Activated CD8-positive, alpha-beta T cell treated with anti-CD3 and anti-CD28 coated beads, Interleukin-2, amount 10 ng/mL, durations not matched to agents 7 days and 5 days (primary cell): ENCODE measurements around the gene TUBGCP4. TPM values are rescaled to one million over a fixed set of nuclear protein-coding genes. Genes with fewer than 3 reads are reported as not detected.

ENCODE experiments used
- ATAC-seq: fragments of 150-1000 bp; cut with Tn5 transposase; one replicate; pipeline ENCODE4 v1.10.0; 2021; ENCODE audit warnings: moderate library complexity
- CTCF ChIA-PET: fragments of 350-600 bp; sonication (Branson Sonifier 250); formaldehyde crosslinking; loops from one replicate; lab custom pipeline; 2021; ENCODE audit warnings: antibody characterized with exemption; lab: Charles Lee
- POLR2A ChIA-PET: fragments of 350-600 bp; sonication (Branson Sonifier 250); formaldehyde crosslinking; loops from one replicate; lab custom pipeline; 2021; ENCODE audit warnings: antibody characterized with exemption; lab: Charles Lee
- DNase-seq: peaks from one replicate; pipeline ENCODE4 v3.0.0-alpha.2; 2020
- H3K27ac Mint-ChIP-seq: one replicate; pipeline ENCODE4 v1.8.0; 2021; ENCODE audit warnings: mild to moderate bottlenecking, mixed read lengths
- H3K27me3 Mint-ChIP-seq: one replicate; pipeline ENCODE4 v1.8.0; 2021; ENCODE audit warnings: low read depth, mixed read lengths
- H3K36me3 Mint-ChIP-seq: one replicate; pipeline ENCODE4 v1.8.0; 2021; ENCODE audit warnings: low read depth, mixed read lengths
- H3K4me1 Mint-ChIP-seq: one replicate; pipeline ENCODE4 v1.8.0; 2021; ENCODE audit warnings: low read depth, mixed read lengths
- H3K4me3 Mint-ChIP-seq: one replicate; pipeline ENCODE4 v1.8.0; 2021; ENCODE audit warnings: mild to moderate bottlenecking, mixed read lengths
- H3K9me3 Mint-ChIP-seq: one replicate; pipeline ENCODE4 v1.8.0; 2022; ENCODE audit warnings: mixed read lengths; ENCODE audit not compliant: insufficient read depth
- total RNA-seq, 2 experiments: library from RNA; stranded (reverse); gene quantifications; one replicate each; pipeline ENCODE4 v1.2.3, GENCODE V29; 2021

TUBGCP4 gene
- total RNA-seq, 2 experiments from 2014 or later, result 38.9 to 41.7 TPM

DNA sequence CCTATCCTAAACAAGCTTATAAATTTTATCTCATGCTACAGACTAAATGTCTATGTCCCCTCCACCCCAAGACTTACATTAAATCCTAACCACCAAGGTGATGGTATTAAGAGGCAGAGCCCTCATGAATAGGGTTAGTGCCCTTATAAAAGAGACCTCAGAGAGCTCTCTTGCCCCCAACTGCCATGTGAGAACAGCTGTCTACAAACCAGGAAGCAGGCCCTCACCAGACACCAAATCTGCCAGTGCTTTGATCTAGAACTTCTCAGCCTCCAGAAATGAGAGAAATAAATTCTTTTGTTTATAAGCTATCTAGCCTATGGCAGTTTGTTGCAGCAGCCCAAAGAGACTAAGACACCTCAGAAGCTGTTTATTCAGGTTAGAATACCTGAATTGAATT is 63.5 kb downstream of the TUBGCP4 start:
- H3K9me3 Mint-ChIP-seq, result no peaks in the 10 kb centered on the region
- ChIA-PET CTCF (interaction anchor here (1.0 to 2.5 kb wide), 4 partner anchors 10 to 80 kb away, joined by 3 to 7 read pairs (median 3); no protein-coding TSS in a partner anchor), POLR2A (no interaction called here)
- no peaks in the 10 kb centered on the region for H3K27me3 Mint-ChIP-seq
- no peak for DNase-seq
- ATAC-seq, result no peak
- H3K4me1 Mint-ChIP-seq, result no peaks in the 10 kb centered on the region
- no peak overlapping the region for H3K4me3 Mint-ChIP-seq
- H3K27ac Mint-ChIP-seq, result no peak overlapping the region
- peaks cover 10% of the 10 kb centered on the region for H3K36me3 Mint-ChIP-seq

DNA sequence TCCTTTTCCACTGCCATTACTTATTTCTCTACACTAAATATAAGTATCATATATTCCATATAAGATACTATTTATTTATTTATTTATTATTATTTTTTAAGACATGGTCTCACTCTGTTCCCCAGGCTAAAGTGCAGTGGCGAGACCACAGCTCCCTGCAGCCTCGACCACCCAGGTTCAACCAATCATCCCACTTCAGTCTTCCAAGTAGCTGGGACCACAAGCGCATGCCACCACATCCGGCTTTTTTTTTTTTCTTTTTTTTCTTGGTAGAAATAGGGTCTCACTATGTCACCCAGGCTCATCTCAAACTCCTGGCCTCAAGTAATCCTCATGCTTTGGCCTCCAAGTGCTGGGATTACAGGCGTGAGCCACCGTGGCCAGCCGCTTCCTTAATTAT is 65.5 kb downstream of the TUBGCP4 start:
- Mint-ChIP-seq H3K9me3 (no peaks in the 10 kb centered on the region), H3K27me3 (no peaks in the 10 kb centered on the region), H3K27ac (no peak overlapping the region), H3K36me3 (peaks cover 12% of the 10 kb centered on the region), H3K4me1 (peaks cover 7% of the 10 kb centered on the region), H3K4me3 (no peak overlapping the region)
- DNase-seq (no peak), ATAC-seq (no peak)
- ChIA-PET CTCF (no interaction called here), POLR2A (no interaction called here)

DNA sequence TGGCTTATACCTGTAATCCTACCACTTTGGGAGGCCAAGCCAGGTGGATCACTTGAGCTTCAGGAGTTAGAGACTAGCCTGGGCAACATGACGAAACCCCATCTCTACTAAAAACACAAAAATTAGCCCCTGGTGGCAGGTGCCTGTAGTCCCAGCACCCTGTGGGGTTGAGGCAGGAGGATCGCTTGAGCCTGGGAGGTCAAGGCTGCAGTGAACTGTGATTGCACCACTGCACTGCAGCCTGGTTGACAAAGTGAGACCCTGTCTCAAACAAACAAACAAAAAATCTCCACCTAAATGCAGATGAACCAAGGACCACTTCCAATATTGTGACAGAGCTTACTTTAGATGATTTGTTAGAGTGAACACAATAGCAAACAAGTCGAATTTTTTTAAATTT is 68.4 kb downstream of the TUBGCP4 start:
- DNase-seq, result no peak
- H3K36me3 Mint-ChIP-seq, result peaks cover 9% of the 10 kb centered on the region
- ChIA-PET POLR2A (no interaction called here), CTCF (interaction anchor here (1.6 to 3.8 kb wide), 3 partner anchors 32 to 73 kb away, joined by 3 to 75 read pairs (median 6); no protein-coding TSS in a partner anchor)
- no peak overlapping the region for H3K27ac Mint-ChIP-seq
- H3K4me1 Mint-ChIP-seq, result peaks cover 10% of the 10 kb centered on the region
- no peaks in the 10 kb centered on the region for H3K27me3 Mint-ChIP-seq
- no peak overlapping the region for H3K4me3 Mint-ChIP-seq
- ATAC-seq, result no peak
- H3K9me3 Mint-ChIP-seq, result no peaks in the 10 kb centered on the region

DNA sequence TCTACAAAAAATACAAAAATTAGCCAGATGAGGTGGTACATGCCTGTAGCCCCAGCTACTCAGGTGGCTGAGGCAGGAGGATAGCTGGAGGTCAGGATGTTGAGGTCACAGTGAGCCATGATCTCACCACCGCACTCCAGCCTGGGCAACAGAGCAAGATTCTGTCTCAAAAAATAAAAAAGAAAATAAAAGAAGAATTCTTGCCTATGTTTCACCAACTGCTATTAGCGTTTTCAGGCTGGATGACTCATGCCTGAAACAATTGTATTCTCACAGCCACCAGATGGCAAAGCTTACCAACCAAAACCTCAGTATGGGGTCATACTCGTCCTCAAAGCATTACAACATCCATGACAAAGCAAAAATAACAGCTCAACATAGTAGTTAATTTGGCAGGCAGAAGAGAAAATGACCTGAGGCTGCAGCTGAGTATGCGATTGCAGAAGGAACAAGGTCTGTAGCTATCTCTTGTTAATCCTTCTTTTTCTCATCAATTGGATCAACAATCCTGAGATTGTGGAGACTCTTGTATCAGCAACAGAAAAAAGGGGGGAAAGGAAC is 69.9 kb downstream of the TUBGCP4 start:
- H3K9me3 Mint-ChIP-seq, result no peaks in the 10 kb centered on the region
- POLR2A ChIA-PET, result interaction anchor here (0.6 to 1.2 kb wide), 3 partner anchors 70 to 329 kb away, joined by 3 to 5 read pairs (median 4); no protein-coding TSS in a partner anchor
- no peaks in the 10 kb centered on the region for H3K27me3 Mint-ChIP-seq

DNA sequence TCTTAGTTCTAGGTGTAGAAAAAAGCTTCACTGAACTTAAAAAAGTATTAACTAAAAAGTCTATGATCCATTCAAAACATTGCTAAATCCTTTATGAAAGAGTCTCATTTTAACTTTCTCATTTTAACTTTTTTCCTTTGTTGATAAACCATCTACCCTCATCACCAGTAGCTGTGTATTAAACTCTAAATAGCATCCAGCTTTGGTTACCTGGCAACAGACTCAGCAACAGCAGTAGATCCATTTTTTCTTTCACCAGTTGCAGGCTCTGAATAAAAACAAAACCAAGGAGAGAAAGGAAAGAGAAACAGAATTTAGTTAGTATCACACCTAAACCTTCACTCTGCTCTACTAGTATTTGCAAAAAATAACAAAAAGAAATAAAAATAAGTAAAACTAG is 70.4 kb downstream of the TUBGCP4 start:
- H3K9me3 Mint-ChIP-seq, result no peaks in the 10 kb centered on the region
- ChIA-PET POLR2A (interaction anchor here (1.1 to 1.2 kb wide), 2 partner anchors 70 to 73 kb away, joined by 4 to 5 read pairs; no protein-coding TSS in a partner anchor), CTCF (interaction anchor here (0.7 to 3.8 kb wide), 15 partner anchors 21 to 101 kb away, joined by 3 to 75 read pairs (median 4); no protein-coding TSS in a partner anchor)
- no peaks in the 10 kb centered on the region for H3K27me3 Mint-ChIP-seq
- peaks cover 10% of the 10 kb centered on the region for H3K4me1 Mint-ChIP-seq
- H3K36me3 Mint-ChIP-seq, result peaks cover 12% of the 10 kb centered on the region
- ATAC-seq, result peak; percentile 75
- no peak for DNase-seq
- H3K27ac Mint-ChIP-seq, result peak overlapping the region; percentile 78
- H3K4me3 Mint-ChIP-seq, result no peak overlapping the region

More for the DNA sequence above, 69.9 kb downstream of the TUBGCP4 start:
- DNase-seq (peak; percentile 64), ATAC-seq (peak; percentile 89)
- Mint-ChIP-seq H3K4me3 (no peak overlapping the region), H3K36me3 (peaks cover 14% of the 10 kb centered on the region), H3K27ac (peak overlapping the region; percentile 78), H3K4me1 (peaks cover 10% of the 10 kb centered on the region)
- CTCF ChIA-PET, result interaction anchor here (0.7 to 3.8 kb wide), 15 partner anchors 21 to 102 kb away, joined by 3 to 75 read pairs (median 4); no protein-coding TSS in a partner anchor

DNA sequence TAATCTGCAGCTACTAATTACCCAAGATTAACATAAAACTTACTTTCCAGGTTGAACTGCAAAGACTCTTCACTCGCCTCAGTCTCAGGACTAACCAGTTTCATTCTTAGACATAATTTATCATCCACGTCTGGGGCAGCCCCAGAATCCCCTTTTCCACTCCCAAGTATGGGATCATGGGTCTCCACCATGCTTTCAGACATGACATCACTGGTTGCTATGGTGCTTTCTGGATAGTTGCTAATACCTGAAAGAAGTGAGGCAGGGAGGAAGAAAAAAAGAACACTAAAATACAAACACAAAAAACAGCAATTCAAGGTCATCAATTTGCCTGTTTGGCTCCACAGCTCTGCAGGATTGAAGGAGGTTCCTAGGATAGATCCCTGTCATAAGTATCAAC is 75.4 kb downstream of the TUBGCP4 start:
- no peak for DNase-seq
- POLR2A ChIA-PET, result no interaction called here
- no peaks in the 10 kb centered on the region for H3K27me3 Mint-ChIP-seq
- no peak overlapping the region for H3K4me3 Mint-ChIP-seq
- CTCF ChIA-PET, result no interaction called here
- H3K36me3 Mint-ChIP-seq, result peaks cover 9% of the 10 kb centered on the region
- ATAC-seq, result no peak
- no peaks in the 10 kb centered on the region for H3K9me3 Mint-ChIP-seq
- no peak overlapping the region for H3K27ac Mint-ChIP-seq
- peaks cover 3% of the 10 kb centered on the region for H3K4me1 Mint-ChIP-seq

DNA sequence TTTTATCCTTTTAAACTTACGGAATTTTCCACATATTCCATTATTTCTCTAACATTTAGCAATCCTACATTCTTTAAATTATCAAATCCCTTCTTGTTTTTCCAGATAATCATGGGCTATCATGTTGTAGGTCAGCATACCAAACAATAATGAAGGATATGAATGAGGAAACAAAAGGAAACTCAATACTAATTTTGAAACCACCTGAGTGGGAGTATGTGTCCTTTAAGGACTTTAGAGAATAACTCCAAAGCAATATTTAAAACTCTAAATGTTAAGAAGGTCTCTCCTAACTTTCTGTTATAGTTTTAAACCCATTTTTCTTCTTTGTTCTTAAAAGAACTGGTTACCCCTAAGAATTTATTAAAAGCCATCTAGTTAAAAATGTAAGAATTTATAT is 79.1 kb downstream of the TUBGCP4 start:
- POLR2A ChIA-PET, result no interaction called here
- no peak overlapping the region for H3K27ac Mint-ChIP-seq
- H3K4me3 Mint-ChIP-seq, result no peak overlapping the region
- DNase-seq (no peak), ATAC-seq (no peak)
- no peaks in the 10 kb centered on the region for H3K9me3 Mint-ChIP-seq
- H3K27me3 Mint-ChIP-seq, result no peaks in the 10 kb centered on the region
- peaks cover 9% of the 10 kb centered on the region for H3K36me3 Mint-ChIP-seq
- CTCF ChIA-PET, result no interaction called here
- H3K4me1 Mint-ChIP-seq, result no peaks in the 10 kb centered on the region

Other genes with a start within 250 kb of the TUBGCP4 start
- gene TMEM62, start 237.5 kb upstream of the TUBGCP4 start, total RNA-seq, result 10 to 100 TPM; 20.4 to 21.9 TPM
- gene CCNDBP1, start 185.7 kb upstream of the TUBGCP4 start, total RNA-seq, result 10 to 100 TPM; 58.0 to 63.2 TPM
- gene EPB42, start 150.1 kb upstream of the TUBGCP4 start, total RNA-seq, result not detected
- gene TGM5, start 104.2 kb upstream of the TUBGCP4 start, total RNA-seq, result under 1 TPM; 0.31 to 0.37 TPM
- not detected for gene TGM7, start 68.8 kb upstream of the TUBGCP4 start, total RNA-seq
- gene LCMT2, start 40.5 kb upstream of the TUBGCP4 start, total RNA-seq, result 10 to 100 TPM; 12.0 to 14.2 TPM
- 10 to 100 TPM; 30.4 to 32.1 TPM for gene ZSCAN29, start 58 bp upstream of the TUBGCP4 start, total RNA-seq
- gene TP53BP1, start 122.1 kb downstream of the TUBGCP4 start, total RNA-seq, result 10 to 100 TPM; 24.3 to 27.3 TPM
- 1 to 10 TPM; 5.3 to 5.6 TPM for gene MAP1A, start 146.5 kb downstream of the TUBGCP4 start, total RNA-seq
- gene PPIP5K1, start 219.1 kb downstream of the TUBGCP4 start, total RNA-seq, result 10 to 100 TPM; 42.5 to 48.3 TPM
- gene CKMT1B, start 222.9 kb downstream of the TUBGCP4 start, total RNA-seq, result not detected
- under 1 TPM; 0.40 to 0.52 TPM for gene STRC, start 247.7 kb downstream of the TUBGCP4 start, total RNA-seq